B cell (primary cell): ENCODE data around the gene STAC3. TPM values are rescaled to one million over a fixed set of nuclear protein-coding genes. Genes with fewer than 3 reads are reported as not detected.

Source experiments
- ATAC-seq: fragments of 200-7000 bp; cut with Tn5 transposase; one replicate; pipeline ENCODE4 v1.10.0; 2021; ENCODE audit warnings: low read depth, mild to moderate bottlenecking, moderate number of reproducible peaks, moderate library complexity
- CTCF ChIA-PET: fragments of 350-600 bp; sonication (Branson Sonifier 250); formaldehyde crosslinking; loops from one replicate; lab custom pipeline; 2021; ENCODE audit warnings: antibody characterized with exemption, inconsistent platforms; lab: Charles Lee
- POLR2A ChIA-PET: fragments of 350-600 bp; sonication (Branson Sonifier 250); formaldehyde crosslinking; loops from one replicate; lab custom pipeline; 2021; ENCODE audit warnings: antibody characterized with exemption; lab: Charles Lee
- DNase-seq: peaks from one replicate; pipeline ENCODE4 v3.0.0; 2013
- H2AFZ ChIP-seq: 2 replicates; pipeline ENCODE4 v1.6.1; 2012; ENCODE audit warnings: mild to moderate bottlenecking, low read depth, low read length; ENCODE audit not compliant: insufficient read depth, poor library complexity, severe bottlenecking
- H3K27ac ChIP-seq, 2 donors: 1 replicate in 1 of 2; 2 replicates in 1 of 2; pipeline ENCODE4 v1.5.1; 2012 to 2013; ENCODE audit warnings: low read length in 2 of 2, mild to moderate bottlenecking in 2 of 2, moderate library complexity in 1 of 2
- H3K27me3 ChIP-seq, 4 experiments: fragments of 200-600 bp in 1 of 4; sonication (generic) in 1 of 4; replicated peaks in 1 of 4; 1 replicate in 2 of 4; 2 replicates in 2 of 4; pipeline versions ENCODE4 v1.6.1 to v1.7.0; 2013 to 2016; ENCODE audit warnings: low read length in 3 of 4, mild to moderate bottlenecking in 2 of 4, mixed read lengths in 1 of 4, moderate library complexity in 1 of 4; ENCODE audit not compliant: insufficient read depth in 4 of 4, control insufficient read depth in 3 of 4; ENCODE audit errors: control extremely low read depth in 1 of 4
- H3K36me3 ChIP-seq, 2 experiments: replicated peaks in 1 of 2; 1 replicate in 1 of 2; 2 replicates in 1 of 2; pipeline versions ENCODE4 v1.6.1 to v1.7.1; 2013; ENCODE audit warnings: low read length in 1 of 2; ENCODE audit not compliant: insufficient read depth in 2 of 2, control insufficient read depth in 1 of 2; ENCODE audit errors: control extremely low read depth in 1 of 2, extremely low read depth in 1 of 2
- H3K4me1 ChIP-seq, 2 donors: fragments of 200-600 bp in 1 of 2; sonication (generic) in 1 of 2; 1 replicate in 1 of 2; 2 replicates in 1 of 2; pipeline versions ENCODE4 v1.5.1 to v1.6.1; 2013 to 2017; ENCODE audit warnings: low read length in 2 of 2; ENCODE audit not compliant: control insufficient read depth in 2 of 2, insufficient read depth in 2 of 2
- H3K4me2 ChIP-seq: replicated peaks from 2 replicates; pipeline ENCODE3; 2012; ENCODE audit warnings: mild to moderate bottlenecking, low read depth, low read length; ENCODE audit not compliant: poor library complexity, severe bottlenecking
- H3K4me3 ChIP-seq, 5 experiments: fragments of 200-600 bp in 1 of 5; sonication (generic) in 1 of 5; 1 replicate in 3 of 5; 2 replicates in 2 of 5; pipeline versions ENCODE4 v1.5.1 to v1.7.0; 2011 to 2016; ENCODE audit warnings: low read length in 4 of 5, mild to moderate bottlenecking in 4 of 5, low read depth in 2 of 5, control low read depth in 1 of 5, moderate library complexity in 1 of 5; ENCODE audit not compliant: insufficient read depth in 1 of 5; ENCODE audit errors: control extremely low read depth in 1 of 5, extremely low read depth in 1 of 5
- H3K79me2 ChIP-seq: fragments of 200-600 bp; sonication (generic); one replicate; pipeline ENCODE4 v1.6.0; 2016; ENCODE audit warnings: low read length; ENCODE audit not compliant: control insufficient read depth, insufficient read depth
- H3K9ac ChIP-seq: fragments of 200-600 bp; sonication (generic); 2 replicates; pipeline ENCODE4 v1.6.1; 2017; ENCODE audit warnings: mild to moderate bottlenecking, low read length, moderate library complexity
- H3K9me3 ChIP-seq, 3 donors: one replicate each; pipeline versions ENCODE4 v1.6.1 to v1.7.1; 2013; ENCODE audit warnings: low read length in 2 of 3; ENCODE audit not compliant: control insufficient read depth in 2 of 3, insufficient read depth in 1 of 3; ENCODE audit errors: control extremely low read depth in 1 of 3
- H4K20me1 ChIP-seq: 2 replicates; pipeline ENCODE4 v1.6.0; 2012; ENCODE audit warnings: mild to moderate bottlenecking, low read length; ENCODE audit not compliant: insufficient read depth, control insufficient read depth, poor library complexity, severe bottlenecking
- H3K27ac Mint-ChIP-seq: one replicate; pipeline ENCODE4 v1.8.0; 2021; ENCODE audit warnings: mixed read lengths
- H3K27me3 Mint-ChIP-seq: one replicate; pipeline ENCODE4 v1.8.0; 2021; ENCODE audit warnings: mixed read lengths
- H3K4me1 Mint-ChIP-seq: one replicate; pipeline ENCODE4 v1.8.0; 2021; ENCODE audit warnings: mixed read lengths
- H3K4me3 Mint-ChIP-seq: one replicate; pipeline ENCODE4 v1.8.0; 2021; ENCODE audit warnings: mixed read lengths
- H3K9me3 Mint-ChIP-seq: one replicate; pipeline ENCODE4 v1.8.0; 2022; ENCODE audit warnings: mixed read lengths; ENCODE audit not compliant: insufficient read depth
- EZH2 ChIP-seq: IDR thresholded peaks from 2 replicates; pipeline ENCODE4 v1.6.1; 2012; ENCODE audit warnings: borderline replicate concordance, low read depth, mild to moderate bottlenecking, moderate library complexity, low read length; ENCODE audit not compliant: insufficient read depth, poor library complexity, severe bottlenecking
- WGBS: methylation state at CpG from one replicate; pipeline ENCODE4 v1.1.5; 2013; ENCODE audit warnings: missing lambda C conversion rate; ENCODE audit not compliant: insufficient coverage; 5-methylcytosine and 5-hydroxymethylcytosine counted together
- intact Hi-C: fragments of 100-400 bp; cut with micrococcal nuclease; formaldehyde crosslinking; loops from one replicate; pipeline ENCODE4 v1.10.0; 2022
- polyA plus RNA-seq: library from polyadenylated mRNA; depleted of rRNA; stranded (reverse); fragments of >200 nt; gene quantifications from 2 replicates; pipeline ENCODE4 v1.2.3, GENCODE V29; 2012
- total RNA-seq, 2 donors: library from RNA; stranded (reverse); fragments of 120-200 nt in 1 of 2; gene quantifications; 1 replicate in 1 of 2; 2 replicates in 1 of 2; pipeline versions ENCODE4 v1.2.3 to v1.2.4, GENCODE V29; 2013 to 2022
- TF ChIP-seq, protein P1 (sequence below): fragments of 200-600 bp; IDR thresholded peaks from one replicate; pipeline ENCODE4 v1.8.0; 2022; ENCODE audit warnings: antibody characterized with exemption, mild to moderate bottlenecking

STAC3 gene
- total and polyA plus RNA-seq, 2 donors (not counting 1 experiment from before 2014, with no cell fraction given) = 4.5 to 6.2 TPM

DNA sequence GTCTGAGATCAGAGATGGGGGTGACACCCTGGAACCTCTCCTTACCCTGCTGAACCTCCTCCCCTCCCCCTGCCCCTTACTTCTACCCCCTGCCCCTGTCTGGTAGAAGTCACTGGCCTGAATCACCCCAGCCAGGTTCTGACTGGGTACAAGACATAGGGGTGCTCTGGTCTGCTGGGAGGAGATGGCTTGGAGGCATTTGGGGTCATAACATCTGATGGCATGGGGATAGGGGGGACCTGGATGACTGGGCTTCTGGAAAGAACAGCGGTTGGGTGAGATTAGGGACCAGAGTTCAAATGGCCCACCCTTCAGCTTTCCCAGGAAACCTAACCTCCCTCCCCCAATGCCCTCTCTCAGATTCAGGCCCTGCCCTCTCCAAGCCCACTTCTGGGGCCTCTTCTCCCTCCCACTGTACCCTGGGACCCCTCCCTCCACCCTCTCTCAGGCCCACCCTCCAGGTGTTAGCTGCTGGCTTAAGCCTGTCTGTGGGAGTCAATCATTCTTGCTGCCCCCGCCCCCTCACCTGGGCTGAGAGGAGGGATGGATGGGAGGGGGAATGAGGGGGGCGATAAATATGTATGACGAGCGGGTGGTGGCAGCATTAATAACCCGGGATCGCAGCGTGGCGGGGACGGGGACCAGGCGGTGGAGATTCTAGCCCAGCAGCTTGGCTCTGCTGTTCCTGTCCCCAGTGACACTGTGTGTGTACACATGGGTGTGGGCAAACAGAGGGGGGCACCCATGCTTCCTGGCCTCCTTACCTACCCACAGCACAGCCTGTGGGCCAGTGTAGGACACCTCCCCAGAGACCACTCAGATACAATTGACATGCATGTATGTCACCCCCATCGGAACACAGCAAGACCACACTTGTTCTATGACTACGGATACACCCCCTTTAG lies 28.4 kb downstream of the STAC3 start:
- Histone ChIP-seq H3K4me3 (no peak overlapping the region), H3K9me3 (peaks cover 0 to 52% (median 0%) of the 10 kb centered on the region in 3 donors), H3K4me2 (no peak overlapping the region), H3K27me3 (peaks cover 0 to 99% (median 63%) of the 10 kb centered on the region in 4 experiments), H3K36me3 (no peaks in the 10 kb centered on the region), H2AFZ (no peak overlapping the region), H3K79me2 (peaks cover 5% of the 10 kb centered on the region), H3K9ac (no peak overlapping the region), H3K27ac (no peak overlapping the region), H4K20me1 (peaks cover 27% of the 10 kb centered on the region), H3K4me1 (peaks cover 85 to 88% of the 10 kb centered on the region in 2 donors)
- DNase-seq (no peak), ATAC-seq (no peak)
- intact Hi-C loops = no loop called here
- Mint-ChIP-seq H3K4me1 (peaks cover 76% of the 10 kb centered on the region), H3K9me3 (no peaks in the 10 kb centered on the region), H3K27ac (no peak overlapping the region), H3K27me3 (peaks cover 64% of the 10 kb centered on the region), H3K4me3 (no peak overlapping the region)
- 38% methylated on average over 11 of the region's 13 CpGs for WGBS
- ChIA-PET CTCF (interaction anchor here (0.6 to 31.1 kb wide), 4 partner anchors 6 to 20 kb away, joined by 3 to 838 read pairs (median 184); partner anchors contain the start of gene NXPH4), POLR2A (interaction anchor here (0.6 to 7.5 kb wide), 3 partner anchors 9 to 242 kb away, joined by 3 to 89 read pairs (median 4); a partner anchor contains a TSS)
- no peak for TF ChIP-seq EZH2
- TF ChIP-seq, protein P1, sequence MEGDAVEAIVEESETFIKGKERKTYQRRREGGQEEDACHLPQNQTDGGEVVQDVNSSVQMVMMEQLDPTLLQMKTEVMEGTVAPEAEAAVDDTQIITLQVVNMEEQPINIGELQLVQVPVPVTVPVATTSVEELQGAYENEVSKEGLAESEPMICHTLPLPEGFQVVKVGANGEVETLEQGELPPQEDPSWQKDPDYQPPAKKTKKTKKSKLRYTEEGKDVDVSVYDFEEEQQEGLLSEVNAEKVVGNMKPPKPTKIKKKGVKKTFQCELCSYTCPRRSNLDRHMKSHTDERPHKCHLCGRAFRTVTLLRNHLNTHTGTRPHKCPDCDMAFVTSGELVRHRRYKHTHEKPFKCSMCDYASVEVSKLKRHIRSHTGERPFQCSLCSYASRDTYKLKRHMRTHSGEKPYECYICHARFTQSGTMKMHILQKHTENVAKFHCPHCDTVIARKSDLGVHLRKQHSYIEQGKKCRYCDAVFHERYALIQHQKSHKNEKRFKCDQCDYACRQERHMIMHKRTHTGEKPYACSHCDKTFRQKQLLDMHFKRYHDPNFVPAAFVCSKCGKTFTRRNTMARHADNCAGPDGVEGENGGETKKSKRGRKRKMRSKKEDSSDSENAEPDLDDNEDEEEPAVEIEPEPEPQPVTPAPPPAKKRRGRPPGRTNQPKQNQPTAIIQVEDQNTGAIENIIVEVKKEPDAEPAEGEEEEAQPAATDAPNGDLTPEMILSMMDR = no peak
